Activated CD8-positive, alpha-beta memory T cell treated with anti-CD3 and anti-CD28 coated beads, Interleukin-2, amount 50 U/mL, for 24 hours (primary cell): ENCODE results near the gene H6PD.
"Not testable (repeated sequence)": the region's sequence is repeated elsewhere in the genome, so short reads cannot be mapped to it uniquely, and the experiment has no call there.

Experiments
- DNase-seq: peaks from one replicate; pipeline ENCODE4 v3.0.0-alpha.2; 2020; ENCODE audit errors: extremely low read depth

The H6PD gene

GRCh38 chr1:9297831-9298230 lies 63.3 kb downstream of the H6PD start:
- DNase-seq = no peak

GRCh38 chr1:9298282-9298681 lies 63.7 kb downstream of the H6PD start:
- DNase-seq = no peak

- DNase-seq = not testable (repeated sequence)
Measured at GRCh38 chr1:9299571-9300541, 65.3 kb downstream of the H6PD start.

GRCh38 chr1:9300573-9300972 lies 66.0 kb downstream of the H6PD start:
- no peak for DNase-seq

GRCh38 chr1:9302745-9303524 lies 68.4 kb downstream of the H6PD start:
- no peak for DNase-seq

GRCh38 chr1:9303916-9304315 lies 69.3 kb downstream of the H6PD start:
- no peak for DNase-seq

GRCh38 chr1:9305216-9305615 lies 70.6 kb downstream of the H6PD start:
- no peak for DNase-seq

GRCh38 chr1:9306006-9306405 lies 71.4 kb downstream of the H6PD start:
- no peak for DNase-seq

GRCh38 chr1:9307303-9307702 lies 72.7 kb downstream of the H6PD start:
- no peak for DNase-seq

GRCh38 chr1:9308236-9308785 lies 73.7 kb downstream of the H6PD start:
- DNase-seq = no peak

GRCh38 chr1:9309080-9309479 lies 74.5 kb downstream of the H6PD start:
- DNase-seq = no peak

- no peak for DNase-seq
Measured at GRCh38 chr1:9309991-9310390, 75.4 kb downstream of the H6PD start.

- DNase-seq = no peak
Measured at GRCh38 chr1:9311029-9311428, 76.5 kb downstream of the H6PD start.

- no peak for DNase-seq
Measured at GRCh38 chr1:9311479-9311878, 76.9 kb downstream of the H6PD start.

- DNase-seq = no peak
Measured at GRCh38 chr1:9312168-9312720, 77.7 kb downstream of the H6PD start.

GRCh38 chr1:9313576-9313975 lies 79.0 kb downstream of the H6PD start:
- DNase-seq = no peak

GRCh38 chr1:9314111-9314510 lies 79.5 kb downstream of the H6PD start:
- DNase-seq = no peak

GRCh38 chr1:9314711-9315379 lies 80.3 kb downstream of the H6PD start:
- no peak for DNase-seq

GRCh38 chr1:9315411-9316079 lies 81.0 kb downstream of the H6PD start:
- peak; percentile 44 for DNase-seq

- DNase-seq = no peak
Measured at GRCh38 chr1:9316080-9316444, 81.5 kb downstream of the H6PD start.

- no peak for DNase-seq
Measured at GRCh38 chr1:9316512-9316911, 81.9 kb downstream of the H6PD start.
